ENCODE measurements around the gene OVOL2.
"Not testable (repeated sequence)": the region's sequence is repeated elsewhere in the genome, so short reads cannot be mapped to it uniquely, and the experiment has no call there.

OVOL2 gene

GRCh38 chr20:18090477-18090876 lies 32.8 kb upstream of the OVOL2 start:
- H3K4me3 ChIP-seq (ENCODE audit: low read length), result no peak overlapping the region
- H3K4me1 ChIP-seq (ENCODE audit: control insufficient read depth, low read length), result no peaks in the 10 kb centered on the region
- no peaks in the 10 kb centered on the region for H3F3A ChIP-seq (ENCODE audit: control insufficient read depth, insufficient read depth)
- H3K9me3 ChIP-seq (ENCODE audit: control insufficient read depth, insufficient read depth, low read length), result no peaks in the 10 kb centered on the region
- TF ChIP-seq CTCF (IDR thresholded peaks at IDR 0.05; ENCODE audit: low read depth, low read length, poor library complexity, severe bottlenecking), result no peak
- TF ChIP-seq EZH2phosphoT487 (IDR thresholded peaks at IDR 0.05; ENCODE audit: borderline replicate concordance, low read length), result no peak
- H3K27me3 ChIP-seq (ENCODE audit: control insufficient read depth, low read length), result no peaks in the 10 kb centered on the region
- no peak overlapping the region for H3K4me2 ChIP-seq (ENCODE audit: low read length)
- no peaks in the 10 kb centered on the region for H4K20me1 ChIP-seq (ENCODE audit: control insufficient read depth, insufficient read depth, low read depth, low read length)
- no peak overlapping the region for H3K27ac ChIP-seq (ENCODE audit: low read depth, low read length)
- H3K79me2 ChIP-seq (ENCODE audit: control insufficient read depth, low read length), result no peaks in the 10 kb centered on the region
- no peaks in the 10 kb centered on the region for H3K36me3 ChIP-seq (ENCODE audit: control insufficient read depth, low read length)
- no peaks in the 10 kb centered on the region for H3K9me2 ChIP-seq (replicated peaks; ENCODE audit: control insufficient read depth, low read length)

- TF ChIP-seq CTCF (IDR thresholded peaks at IDR 0.05; ENCODE audit: low read depth, low read length, poor library complexity, severe bottlenecking) (no peak), EZH2phosphoT487 (IDR thresholded peaks at IDR 0.05; ENCODE audit: borderline replicate concordance, low read length) (no peak)
- H3K36me3 ChIP-seq (ENCODE audit: control insufficient read depth, low read length), result no peaks in the 10 kb centered on the region
- H3K9me2 ChIP-seq (replicated peaks; ENCODE audit: control insufficient read depth, low read length), result no peaks in the 10 kb centered on the region
- H3K27me3 ChIP-seq (ENCODE audit: control insufficient read depth, low read length), result no peaks in the 10 kb centered on the region
- H3F3A ChIP-seq (ENCODE audit: control insufficient read depth, insufficient read depth), result no peaks in the 10 kb centered on the region
- H3K4me1 ChIP-seq (ENCODE audit: control insufficient read depth, low read length), result no peaks in the 10 kb centered on the region
- H3K4me3 ChIP-seq (ENCODE audit: low read length), result no peak overlapping the region
- H3K9me3 ChIP-seq (ENCODE audit: control insufficient read depth, insufficient read depth, low read length), result no peaks in the 10 kb centered on the region
- H3K27ac ChIP-seq (ENCODE audit: low read depth, low read length), result no peak overlapping the region
- no peaks in the 10 kb centered on the region for H4K20me1 ChIP-seq (ENCODE audit: control insufficient read depth, insufficient read depth, low read depth, low read length)
- H3K79me2 ChIP-seq (ENCODE audit: control insufficient read depth, low read length), result no peaks in the 10 kb centered on the region
- H3K4me2 ChIP-seq (ENCODE audit: low read length), result no peak overlapping the region
These were observed 32.3 kb upstream of the OVOL2 start for GRCh38 chr20:18090044-18090443.

GRCh38 chr20:18088841-18089240 lies 31.1 kb upstream of the OVOL2 start:
- not testable (repeated sequence) for H4K20me1 ChIP-seq (ENCODE audit: control insufficient read depth, insufficient read depth, low read depth, low read length); H3K9me3 ChIP-seq (ENCODE audit: control insufficient read depth, insufficient read depth, low read length); H3K36me3 ChIP-seq (ENCODE audit: control insufficient read depth, low read length); H3K27me3 ChIP-seq (ENCODE audit: control insufficient read depth, low read length); H3K4me1 ChIP-seq (ENCODE audit: control insufficient read depth, low read length); H3K4me3 ChIP-seq (ENCODE audit: low read length); H3K79me2 ChIP-seq (ENCODE audit: control insufficient read depth, low read length); H3K27ac ChIP-seq (ENCODE audit: low read depth, low read length); H3K9me2 ChIP-seq (replicated peaks; ENCODE audit: control insufficient read depth, low read length); H3K4me2 ChIP-seq (ENCODE audit: low read length); H3F3A ChIP-seq (ENCODE audit: control insufficient read depth, insufficient read depth)

- H3K4me3 ChIP-seq (ENCODE audit: low read length); H3K4me2 ChIP-seq (ENCODE audit: low read length); H3K9me2 ChIP-seq (replicated peaks; ENCODE audit: control insufficient read depth, low read length); H3K9me3 ChIP-seq (ENCODE audit: control insufficient read depth, insufficient read depth, low read length); H3F3A ChIP-seq (ENCODE audit: control insufficient read depth, insufficient read depth); H3K4me1 ChIP-seq (ENCODE audit: control insufficient read depth, low read length); H3K79me2 ChIP-seq (ENCODE audit: control insufficient read depth, low read length); H3K27ac ChIP-seq (ENCODE audit: low read depth, low read length); H3K27me3 ChIP-seq (ENCODE audit: control insufficient read depth, low read length); H3K36me3 ChIP-seq (ENCODE audit: control insufficient read depth, low read length); H4K20me1 ChIP-seq (ENCODE audit: control insufficient read depth, insufficient read depth, low read depth, low read length): not testable (repeated sequence)
These were observed 30.6 kb upstream of the OVOL2 start for GRCh38 chr20:18088298-18088697.

All from DOHH2 (cell line).